Gastroesophageal sphincter (tissue), 3 donors: ENCODE data around the gene NUTM1.

ENCODE experiments used
- CTCF ChIP-seq, 4 experiments: fragments of 200-600 bp in 2 of 4; fragments of 450-650 bp in 2 of 4; sonication (generic) in 1 of 4; IDR thresholded peaks; one replicate each; pipeline ENCODE4 v1.5.1; 2017 to 2019; ENCODE audit warnings: antibody characterized with exemption in 4 of 4, mild to moderate bottlenecking in 2 of 4, moderate library complexity in 2 of 4
- POLR2A ChIP-seq, 2 donors: fragments of 450-650 bp; IDR thresholded peaks; one replicate each; pipeline ENCODE4 v1.6.1; 2017; ENCODE audit warnings: antibody characterized with exemption in 2 of 2, mild to moderate bottlenecking in 2 of 2, moderate library complexity in 1 of 2

- TF ChIP-seq POLR2A (IDR thresholded peaks at IDR 0.05) (peak in 1 of 2 donors; percentile 27), CTCF (IDR thresholded peaks at IDR 0.05) (no peak)
These were observed 24.6 kb upstream of the NUTM1 start for GRCh38 chr15:34318277-34319079.
